ENCODE results near the gene EHBP1L1.
A peak's percentile ranks its signal among the peaks of the same experiment; 100 is the strongest.
"Not testable (repeated sequence)": the region's sequence is repeated elsewhere in the genome, so short reads cannot be mapped to it uniquely, and the experiment has no call there.

EHBP1L1 gene

GRCh38 chr11:65636108-65637031 is 60.5 kb downstream of the EHBP1L1 start:
- no peak for DNase-seq (ENCODE audit: low spot score)

- no peak for DNase-seq (ENCODE audit: low spot score)
Measured at GRCh38 chr11:65637032-65637557, 61.2 kb downstream of the EHBP1L1 start.

- peak; percentile 93 for DNase-seq (ENCODE audit: low spot score)
Measured at GRCh38 chr11:65637794-65638419, 62.1 kb downstream of the EHBP1L1 start, which contains the start of gene SIPA1. TSS of gene SIPA1 (plus strand) at chr11:65638101. CDS start at chr11:65640922, 2,821 bp downstream.

GRCh38 chr11:65639228-65639597 is 63.4 kb downstream of the EHBP1L1 start:
- not testable (repeated sequence) for DNase-seq (ENCODE audit: low spot score)

GRCh38 chr11:65639623-65640482 is 64.0 kb downstream of the EHBP1L1 start:
- DNase-seq (ENCODE audit: low spot score): no peak

- DNase-seq (ENCODE audit: low spot score): no peak
Measured at GRCh38 chr11:65640483-65641296, 64.8 kb downstream of the EHBP1L1 start.

- no peak for DNase-seq (ENCODE audit: low spot score)
Measured at GRCh38 chr11:65641297-65642013, 65.6 kb downstream of the EHBP1L1 start.
